RWPE1 (cell line): ENCODE results near the gene CDC42SE1.

Source experiments
- CTCF ChIA-PET: fragments of 350-600 bp; sonication (Branson Sonifier 250); formaldehyde crosslinking; extraction: SDS; loops from one replicate; lab custom pipeline; 2021; lab: Yijun Ruan, JAX
- POLR2A ChIA-PET: fragments of 400-600 bp; formaldehyde crosslinking; extraction: SDS; loops from one replicate; lab custom pipeline; 2020; ENCODE audit warnings: antibody characterized with exemption; ENCODE audit not compliant: low non-redundant PET; lab: Yijun Ruan, JAX
- DNase-seq: peaks from one replicate; pipeline ENCODE4 v3.0.0; 2012; ENCODE audit warnings: low spot score
- H3K27ac ChIP-seq: fragments of 450-650 bp; 2 replicates; pipeline ENCODE4 v1.5.1; 2017
- TF ChIP-seq, protein P1 (sequence below): fragments of 450-650 bp; conservative IDR thresholded peaks from 2 replicates; pipeline ENCODE4 v1.5.1; 2017; ENCODE audit warnings: low read depth, mild to moderate bottlenecking

CDC42SE1 gene

DNA sequence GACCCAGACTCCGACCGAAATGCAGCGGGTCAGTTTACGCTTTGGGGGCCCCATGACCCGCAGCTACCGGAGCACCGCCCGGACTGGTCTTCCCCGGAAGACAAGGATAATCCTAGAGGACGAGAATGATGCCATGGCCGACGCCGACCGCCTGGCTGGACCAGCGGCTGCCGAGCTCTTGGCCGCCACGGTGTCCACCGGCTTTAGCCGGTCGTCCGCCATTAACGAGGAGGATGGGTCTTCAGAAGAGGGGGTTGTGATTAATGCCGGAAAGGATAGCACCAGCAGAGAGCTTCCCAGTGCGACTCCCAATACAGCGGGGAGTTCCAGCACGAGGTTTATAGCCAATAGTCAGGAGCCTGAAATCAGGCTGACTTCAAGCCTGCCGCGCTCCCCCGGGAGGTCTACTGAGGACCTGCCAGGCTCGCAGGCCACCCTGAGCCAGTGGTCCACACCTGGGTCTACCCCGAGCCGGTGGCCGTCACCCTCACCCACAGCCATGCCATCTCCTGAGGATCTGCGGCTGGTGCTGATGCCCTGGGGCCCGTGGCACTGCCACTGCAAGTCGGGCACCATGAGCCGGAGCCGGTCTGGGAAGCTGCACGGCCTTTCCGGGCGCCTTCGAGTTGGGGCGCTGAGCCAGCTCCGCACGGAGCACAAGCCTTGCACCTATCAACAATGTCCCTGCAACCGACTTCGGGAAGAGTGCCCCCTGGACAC, 11.3 kb downstream of the CDC42SE1 start:
- ChIA-PET CTCF (interaction anchor here (0.5 to 2.5 kb wide), 7 partner anchors 8 to 52 kb away, joined by 3 to 9 read pairs (median 4); partner anchors contain the start of genes CDC42SE1, GABPB2 and MLLT11), POLR2A (interaction anchor here (1.5 kb wide), 1 partner anchor 10 kb away, joined by 7 read pairs; no protein-coding TSS in a partner anchor)
- DNase-seq: peak; percentile 48
- peak overlapping the region; percentile 87 for H3K27ac ChIP-seq
- TF ChIP-seq, protein P1, sequence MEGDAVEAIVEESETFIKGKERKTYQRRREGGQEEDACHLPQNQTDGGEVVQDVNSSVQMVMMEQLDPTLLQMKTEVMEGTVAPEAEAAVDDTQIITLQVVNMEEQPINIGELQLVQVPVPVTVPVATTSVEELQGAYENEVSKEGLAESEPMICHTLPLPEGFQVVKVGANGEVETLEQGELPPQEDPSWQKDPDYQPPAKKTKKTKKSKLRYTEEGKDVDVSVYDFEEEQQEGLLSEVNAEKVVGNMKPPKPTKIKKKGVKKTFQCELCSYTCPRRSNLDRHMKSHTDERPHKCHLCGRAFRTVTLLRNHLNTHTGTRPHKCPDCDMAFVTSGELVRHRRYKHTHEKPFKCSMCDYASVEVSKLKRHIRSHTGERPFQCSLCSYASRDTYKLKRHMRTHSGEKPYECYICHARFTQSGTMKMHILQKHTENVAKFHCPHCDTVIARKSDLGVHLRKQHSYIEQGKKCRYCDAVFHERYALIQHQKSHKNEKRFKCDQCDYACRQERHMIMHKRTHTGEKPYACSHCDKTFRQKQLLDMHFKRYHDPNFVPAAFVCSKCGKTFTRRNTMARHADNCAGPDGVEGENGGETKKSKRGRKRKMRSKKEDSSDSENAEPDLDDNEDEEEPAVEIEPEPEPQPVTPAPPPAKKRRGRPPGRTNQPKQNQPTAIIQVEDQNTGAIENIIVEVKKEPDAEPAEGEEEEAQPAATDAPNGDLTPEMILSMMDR: no peak; the same call in 1 of the 2 replicates

DNA sequence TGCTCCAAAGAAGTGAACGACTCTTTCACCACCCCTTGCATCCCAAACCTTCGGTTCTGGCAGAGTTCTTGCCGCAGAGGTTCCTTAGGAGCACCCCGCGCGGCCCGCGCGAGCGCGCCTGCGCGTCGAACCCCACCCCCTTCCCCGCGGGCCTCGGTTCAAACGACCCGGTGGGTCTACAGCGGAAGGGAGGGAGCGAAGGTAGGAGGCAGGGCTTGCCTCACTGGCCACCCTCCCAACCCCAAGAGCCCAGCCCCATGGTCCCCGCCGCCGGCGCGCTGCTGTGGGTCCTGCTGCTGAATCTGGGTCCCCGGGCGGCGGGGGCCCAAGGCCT, 11.9 kb downstream of the CDC42SE1 start, which contains the start of gene C1orf56:
Gene C1orf56 (plus strand): TSS at position 161 of the 334 bp plus-strand sequence. CDS start 97 bp downstream, at position 258.
- DNase-seq: peak; percentile 58
- POLR2A ChIA-PET: interaction anchor here (1.5 kb wide), 1 partner anchor 11 kb away, joined by 7 read pairs; no protein-coding TSS in a partner anchor
- TF ChIP-seq, protein P1: no peak
- H3K27ac ChIP-seq: peak within 1 kb of the TSS; percentile 87
- CTCF ChIA-PET: interaction anchor here (0.6 to 2.5 kb wide), 4 partner anchors 10 to 51 kb away, joined by 3 to 9 read pairs (median 6); partner anchors contain the start of genes CDC42SE1, GABPB2 and MLLT11

DNA sequence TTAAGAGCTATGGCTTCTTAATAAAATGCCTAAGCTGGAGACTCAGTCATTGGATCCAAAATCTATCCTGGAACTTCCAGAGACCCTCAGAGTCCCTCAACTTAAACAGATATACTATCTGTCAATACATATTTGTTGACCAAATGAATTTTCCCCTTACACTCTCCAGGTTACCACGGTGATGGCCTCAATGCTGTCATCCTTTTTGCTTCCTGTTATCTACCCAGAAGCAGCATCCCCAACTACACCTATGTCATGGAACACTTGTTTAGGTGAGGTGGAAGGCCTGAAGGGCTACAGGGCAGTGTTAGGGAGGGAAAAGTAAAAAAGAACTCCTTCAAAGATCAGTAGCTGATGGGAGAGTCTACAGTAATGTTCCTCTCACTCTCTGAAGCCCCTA, 16.3 kb downstream of the CDC42SE1 start:
- CTCF ChIA-PET: interaction anchor here (1.0 kb wide), 1 partner anchor 12 kb away, joined by 3 read pairs; no protein-coding TSS in a partner anchor
- TF ChIP-seq, protein P1: no peak
- POLR2A ChIA-PET: interaction anchor here (0.6 kb wide), 1 partner anchor 28 kb away, joined by 3 read pairs; no protein-coding TSS in a partner anchor
- no peak for DNase-seq
- H3K27ac ChIP-seq: no peak overlapping the region

DNA sequence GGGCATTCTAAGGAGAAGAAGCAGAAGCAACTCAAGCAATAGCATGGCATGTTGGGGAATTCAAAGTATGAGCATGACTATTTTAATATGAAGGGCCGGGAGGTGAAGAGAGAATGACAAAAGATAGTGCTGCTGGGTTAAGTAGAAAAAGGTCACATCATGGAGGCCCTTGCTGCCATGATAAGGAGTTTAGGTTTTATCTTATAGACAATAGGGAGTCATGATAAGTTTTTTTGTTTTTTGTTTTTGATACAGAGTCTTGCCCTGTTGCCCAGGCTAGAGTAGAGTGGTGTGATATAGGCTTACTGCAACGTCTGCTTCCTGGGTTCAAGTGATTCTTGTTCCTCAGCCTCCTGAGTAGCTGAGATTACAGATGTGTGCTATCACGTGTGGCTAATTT, 19.9 kb downstream of the CDC42SE1 start:
- ChIA-PET POLR2A (no interaction called here), CTCF (interaction anchor here (0.6 to 0.8 kb wide), 3 partner anchors 9 to 79 kb away, joined by 3 to 8 read pairs (median 4); no protein-coding TSS in a partner anchor)
- TF ChIP-seq, protein P1: no peak
- no peak overlapping the region for H3K27ac ChIP-seq
- no peak for DNase-seq

DNA sequence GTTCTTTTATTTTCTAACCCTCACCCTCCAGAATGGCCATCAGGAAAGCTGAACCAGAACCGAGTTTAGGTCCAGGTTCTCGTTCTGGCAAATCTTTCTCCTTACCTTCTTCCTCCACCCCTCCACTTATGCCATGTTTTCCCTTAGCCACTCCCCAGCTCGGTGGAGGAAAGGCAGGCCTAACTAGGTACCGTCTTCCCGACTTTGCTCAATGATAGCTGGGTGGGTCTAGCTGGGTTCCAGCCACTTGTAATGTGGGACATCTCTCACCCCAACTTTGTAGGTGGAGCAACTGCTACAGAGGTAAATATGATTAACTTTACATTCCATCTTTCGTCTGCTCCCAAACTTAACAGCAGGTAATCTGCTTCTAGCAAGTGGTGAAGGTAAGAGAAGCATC, 22.4 kb downstream of the CDC42SE1 start:
- TF ChIP-seq, protein P1: no peak
- POLR2A ChIA-PET: no interaction called here
- CTCF ChIA-PET: interaction anchor here (1.0 to 1.2 kb wide), 3 partner anchors 9 to 12 kb away, joined by 3 to 8 read pairs (median 4); partner anchors contain the start of gene C1orf56
- no peak overlapping the region for H3K27ac ChIP-seq
- DNase-seq: no peak

DNA sequence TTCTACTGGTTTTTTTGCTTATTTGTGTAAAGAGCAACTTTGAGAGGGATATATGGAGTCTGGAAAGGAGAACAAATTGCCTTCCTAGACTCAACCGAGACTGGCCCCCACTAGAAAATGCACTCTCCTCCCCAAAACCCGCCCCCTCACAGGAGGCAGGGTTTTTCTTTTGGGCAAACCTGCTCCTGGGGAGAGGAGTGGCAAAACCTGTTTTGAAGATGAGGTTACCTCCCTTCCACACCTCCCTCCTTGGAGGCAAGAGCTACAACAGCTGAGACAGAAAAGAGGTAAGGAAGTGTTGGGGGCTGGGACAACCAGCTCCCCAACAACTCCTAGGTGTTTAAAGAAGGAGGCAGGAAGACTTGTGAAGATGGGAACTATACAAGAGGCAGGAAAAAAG, 23.1 kb downstream of the CDC42SE1 start, which contains the start of gene BNIPL:
Gene BNIPL (plus strand): TSS at position 231 of the 400 bp plus-strand sequence. CDS start 140 bp downstream, at position 371.
- no peak within 1 kb of the TSS for H3K27ac ChIP-seq
- ChIA-PET POLR2A (no interaction called here), CTCF (interaction anchor here (0.7 to 1.2 kb wide), 4 partner anchors 9 to 135 kb away, joined by 4 to 8 read pairs (median 5); no protein-coding TSS in a partner anchor)
- TF ChIP-seq, protein P1: no peak
- DNase-seq: peak; percentile 32
